8988T (cell line): ENCODE data around the gene WHAMM.
"Not testable (repeated sequence)": the region's sequence is repeated elsewhere in the genome, so short reads cannot be mapped to it uniquely, and the experiment has no call there.

Experiments
- DNase-seq: peaks from one replicate; pipeline ENCODE4 v3.0.0; 2011

The WHAMM gene

GRCh38 chr15:82804575-82804949 is 4.9 kb upstream of the WHAMM start:
- DNase-seq: no peak

- DNase-seq: no peak
Observed at GRCh38 chr15:82805994-82806406, 3.4 kb upstream of the WHAMM start, which contains the start of gene FSD2. TSS of gene FSD2 (minus strand) at chr15:82806069. CDS start at chr15:82787390, 18,679 bp downstream.

- no peak for DNase-seq
Observed at GRCh38 chr15:82807920-82808633, 1.4 kb upstream of the WHAMM start.

- no peak for DNase-seq
Observed at GRCh38 chr15:82808634-82809041, 790 bp upstream of the WHAMM start.

GRCh38 chr15:82810061-82810889 is 847 bp downstream of the WHAMM start:
- DNase-seq: no peak

GRCh38 chr15:82810890-82811426 is 1.5 kb downstream of the WHAMM start:
- no peak for DNase-seq

- no peak for DNase-seq
Observed at GRCh38 chr15:82812994-82813393, 3.6 kb downstream of the WHAMM start.

GRCh38 chr15:82820128-82820527 is 10.7 kb downstream of the WHAMM start:
- no peak for DNase-seq

GRCh38 chr15:82821396-82821795 is 12.0 kb downstream of the WHAMM start:
- DNase-seq: not testable (repeated sequence)

- not testable (repeated sequence) for DNase-seq
Observed at GRCh38 chr15:82821851-82822250, 12.4 kb downstream of the WHAMM start.

- DNase-seq: no peak
Observed at GRCh38 chr15:82823049-82823448, 13.6 kb downstream of the WHAMM start.

- no peak for DNase-seq
Observed at GRCh38 chr15:82828075-82828474, 18.6 kb downstream of the WHAMM start.

- no peak for DNase-seq
Observed at GRCh38 chr15:82829234-82829633, 19.8 kb downstream of the WHAMM start.

- no peak for DNase-seq
Observed at GRCh38 chr15:82830427-82831173, 21.2 kb downstream of the WHAMM start.

- DNase-seq: no peak
Observed at GRCh38 chr15:82831894-82832600, 22.6 kb downstream of the WHAMM start.

- DNase-seq: no peak
Observed at GRCh38 chr15:82832601-82833361, 23.4 kb downstream of the WHAMM start.

- no peak for DNase-seq
Observed at GRCh38 chr15:82833362-82833682, 23.9 kb downstream of the WHAMM start.

GRCh38 chr15:82835391-82835917 is 26.0 kb downstream of the WHAMM start:
- DNase-seq: no peak

- no peak for DNase-seq
Observed at GRCh38 chr15:82838096-82838735, 28.8 kb downstream of the WHAMM start.

- no peak for DNase-seq
Observed at GRCh38 chr15:82839136-82839535, 29.7 kb downstream of the WHAMM start.

- DNase-seq: no peak
Observed at GRCh38 chr15:82840166-82840565, 30.7 kb downstream of the WHAMM start.
